Ectodermal cell (in vitro differentiated cells): Measurements from ENCODE around the gene GFRAL.

Source experiments
- H3K27ac ChIP-seq: 2 replicates; pipeline ENCODE4 v1.7.0; 2013; ENCODE audit warnings: mild to moderate bottlenecking, low read depth, low read length; ENCODE audit not compliant: insufficient read depth, poor library complexity, severe bottlenecking
- H3K27me3 ChIP-seq: 2 replicates; pipeline ENCODE4 v1.7.0; 2013; ENCODE audit warnings: mild to moderate bottlenecking, low read length; ENCODE audit not compliant: insufficient read depth, control insufficient read depth, poor library complexity, severe bottlenecking
- H3K36me3 ChIP-seq: one replicate; pipeline ENCODE4 v1.7.0; 2013; ENCODE audit warnings: low read length; ENCODE audit not compliant: control insufficient read depth, insufficient read depth
- H3K4me1 ChIP-seq: one replicate; pipeline ENCODE4 v1.7.0; 2013; ENCODE audit warnings: low read length; ENCODE audit not compliant: control insufficient read depth, insufficient read depth
- H3K4me3 ChIP-seq: 2 replicates; pipeline ENCODE4 v1.7.0; 2013; ENCODE audit warnings: low read depth, low read length, control low read depth; ENCODE audit not compliant: insufficient read depth
- H3K9me3 ChIP-seq: 2 replicates; pipeline ENCODE4 v1.7.0; 2013; ENCODE audit warnings: mild to moderate bottlenecking, low read length, moderate library complexity; ENCODE audit not compliant: control insufficient read depth
- whole genome bisulfite sequencing, 2 experiments: methylation state at CpG; one replicate each; pipeline ENCODE4 v1.1.7; 2013; ENCODE audit warnings: missing lambda C conversion rate in 2 of 2; 5-methylcytosine and 5-hydroxymethylcytosine counted together

The GFRAL gene

DNA sequence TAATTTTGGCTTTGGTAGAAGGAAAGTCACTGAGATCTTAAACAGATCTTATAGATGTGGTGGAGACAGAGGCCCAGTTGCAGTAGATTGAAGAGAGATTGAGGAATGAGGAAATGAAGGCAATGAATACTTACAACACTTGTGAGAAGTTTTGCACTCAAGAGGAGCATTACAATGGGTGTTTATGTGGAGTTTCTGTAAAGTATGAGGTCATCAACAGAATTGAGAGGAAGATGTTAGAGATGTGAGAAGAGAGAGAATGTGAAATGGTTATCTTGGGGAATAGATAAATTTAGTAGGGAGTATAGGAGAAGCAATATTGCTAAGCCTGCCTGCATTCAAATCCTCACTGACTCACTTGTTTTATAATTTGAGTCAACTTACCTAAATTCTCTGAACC, 83.4 kb downstream of the GFRAL start:
- Histone ChIP-seq H3K36me3 (no peaks in the 10 kb centered on the region), H3K27ac (no peak overlapping the region), H3K9me3 (no peaks in the 10 kb centered on the region), H3K4me3 (no peak overlapping the region), H3K4me1 (no peaks in the 10 kb centered on the region), H3K27me3 (no peaks in the 10 kb centered on the region)

DNA sequence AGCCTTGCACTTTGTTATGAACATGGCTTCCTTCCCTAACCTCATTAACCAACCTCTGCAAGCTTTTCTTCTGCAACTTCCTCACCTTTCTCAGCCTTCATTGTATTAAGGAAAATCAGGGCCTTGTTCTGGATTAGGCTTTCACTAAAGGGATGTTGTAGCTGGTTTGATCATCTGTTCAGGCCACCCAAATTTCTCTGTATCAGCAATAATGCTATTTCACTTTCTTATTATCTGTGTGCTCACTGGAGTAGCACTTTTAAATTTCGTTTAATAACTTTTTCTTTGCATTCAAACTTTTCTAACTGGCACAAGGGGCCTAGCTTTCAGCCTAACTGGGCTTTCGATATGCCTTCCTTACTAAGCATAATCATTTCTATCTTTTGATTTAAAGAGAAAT, 96.7 kb downstream of the GFRAL start:
- Histone ChIP-seq H3K27me3 (no peaks in the 10 kb centered on the region), H3K4me3 (no peak overlapping the region), H3K9me3 (no peaks in the 10 kb centered on the region), H3K4me1 (no peaks in the 10 kb centered on the region), H3K27ac (no peak overlapping the region), H3K36me3 (no peaks in the 10 kb centered on the region)
- WGBS, 2 experiments = 75 to 98% methylated on average over 1 to 2 of the region's 2 CpGs

DNA sequence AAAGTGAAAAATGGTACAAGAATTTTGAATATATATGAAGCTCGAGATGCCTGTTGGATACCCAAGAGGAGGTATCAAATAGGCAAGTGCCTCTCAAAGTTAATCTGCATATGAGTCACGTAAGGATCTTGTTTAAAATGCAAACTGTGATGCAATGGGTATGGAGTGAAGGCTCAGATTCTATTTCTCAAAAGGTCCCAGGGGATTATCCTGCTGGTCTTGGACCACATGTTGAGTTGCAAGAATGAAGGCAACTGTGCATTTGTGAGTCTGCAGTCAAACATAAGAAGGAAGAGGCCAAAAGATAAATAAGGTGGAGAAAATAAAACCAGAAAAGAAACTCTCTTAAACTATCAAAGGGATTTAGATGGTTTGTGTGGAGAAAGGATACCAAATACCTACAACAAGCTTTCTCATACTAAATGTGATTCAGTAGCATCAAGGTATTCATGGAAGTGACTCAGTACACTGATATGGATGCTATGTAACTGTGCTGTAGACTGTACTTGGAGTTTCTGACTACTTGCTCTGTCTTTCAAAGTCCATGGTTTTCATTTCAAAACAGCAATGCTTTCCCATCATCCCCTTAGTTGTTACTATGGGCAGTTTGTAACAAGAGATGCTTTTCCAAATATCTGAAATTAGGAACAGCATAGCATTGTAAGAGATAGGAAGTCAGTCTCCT, 106.3 kb downstream of the GFRAL start:
- WGBS, 2 experiments = 42 to 43% methylated on average over 2 of the region's 2 CpGs
- H3K27me3 ChIP-seq = no peaks in the 10 kb centered on the region
- H3K36me3 ChIP-seq = no peaks in the 10 kb centered on the region
- no peak overlapping the region for H3K4me3 ChIP-seq
- peaks cover 3% of the 10 kb centered on the region for H3K4me1 ChIP-seq
- H3K9me3 ChIP-seq = no peaks in the 10 kb centered on the region
- H3K27ac ChIP-seq = no peak overlapping the region

DNA sequence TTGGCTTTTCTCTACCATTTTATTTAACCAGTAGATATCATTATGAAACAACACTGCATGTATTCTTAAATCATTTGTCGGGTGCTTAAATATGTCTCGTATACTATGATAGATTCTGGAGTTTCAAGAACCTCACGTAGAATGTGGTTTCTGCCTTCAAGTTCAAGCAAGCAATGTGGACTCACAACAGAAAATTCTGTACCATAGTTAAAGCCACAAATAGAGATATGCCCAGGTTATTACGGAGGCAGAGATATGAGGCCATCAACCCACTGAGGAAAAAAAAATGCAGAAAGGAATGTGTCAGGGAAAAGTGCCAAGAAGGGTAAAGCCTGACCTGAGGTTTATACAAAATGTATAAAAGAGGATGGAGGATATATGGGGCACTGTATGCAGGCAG, 109.9 kb downstream of the GFRAL start:
- no peak overlapping the region for H3K4me3 ChIP-seq
- 95 to 100% methylated on average over 4 of the region's 4 CpGs for WGBS, 2 experiments
- H3K27ac ChIP-seq = no peak overlapping the region
- no peaks in the 10 kb centered on the region for H3K27me3 ChIP-seq
- peaks cover 3% of the 10 kb centered on the region for H3K4me1 ChIP-seq
- H3K36me3 ChIP-seq = no peaks in the 10 kb centered on the region
- no peaks in the 10 kb centered on the region for H3K9me3 ChIP-seq

DNA sequence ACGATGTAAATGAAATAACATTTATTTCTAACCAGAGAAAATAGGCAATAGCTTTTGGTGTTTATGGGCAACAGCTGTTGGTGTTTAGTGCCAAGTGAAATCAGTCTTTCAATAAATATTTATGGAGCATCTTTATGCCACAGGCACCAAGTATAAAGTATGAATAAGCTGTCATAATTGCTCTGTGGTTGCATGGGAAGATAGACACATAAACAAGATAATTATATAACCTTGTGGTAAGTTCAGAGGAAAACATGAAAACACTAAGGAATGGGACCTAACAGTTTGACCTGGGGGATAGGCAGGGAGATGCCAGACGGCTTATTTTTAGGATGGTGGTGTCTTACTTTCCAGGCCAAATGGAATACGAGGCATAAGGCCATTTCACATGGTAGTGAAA, 110.9 kb downstream of the GFRAL start:
- Histone ChIP-seq H3K27me3 (no peaks in the 10 kb centered on the region), H3K27ac (no peak overlapping the region), H3K36me3 (no peaks in the 10 kb centered on the region), H3K4me1 (peaks cover 3% of the 10 kb centered on the region), H3K9me3 (no peaks in the 10 kb centered on the region), H3K4me3 (no peak overlapping the region)
- 91 to 94% methylated on average over 2 of the region's 3 CpGs for WGBS, 2 experiments

DNA sequence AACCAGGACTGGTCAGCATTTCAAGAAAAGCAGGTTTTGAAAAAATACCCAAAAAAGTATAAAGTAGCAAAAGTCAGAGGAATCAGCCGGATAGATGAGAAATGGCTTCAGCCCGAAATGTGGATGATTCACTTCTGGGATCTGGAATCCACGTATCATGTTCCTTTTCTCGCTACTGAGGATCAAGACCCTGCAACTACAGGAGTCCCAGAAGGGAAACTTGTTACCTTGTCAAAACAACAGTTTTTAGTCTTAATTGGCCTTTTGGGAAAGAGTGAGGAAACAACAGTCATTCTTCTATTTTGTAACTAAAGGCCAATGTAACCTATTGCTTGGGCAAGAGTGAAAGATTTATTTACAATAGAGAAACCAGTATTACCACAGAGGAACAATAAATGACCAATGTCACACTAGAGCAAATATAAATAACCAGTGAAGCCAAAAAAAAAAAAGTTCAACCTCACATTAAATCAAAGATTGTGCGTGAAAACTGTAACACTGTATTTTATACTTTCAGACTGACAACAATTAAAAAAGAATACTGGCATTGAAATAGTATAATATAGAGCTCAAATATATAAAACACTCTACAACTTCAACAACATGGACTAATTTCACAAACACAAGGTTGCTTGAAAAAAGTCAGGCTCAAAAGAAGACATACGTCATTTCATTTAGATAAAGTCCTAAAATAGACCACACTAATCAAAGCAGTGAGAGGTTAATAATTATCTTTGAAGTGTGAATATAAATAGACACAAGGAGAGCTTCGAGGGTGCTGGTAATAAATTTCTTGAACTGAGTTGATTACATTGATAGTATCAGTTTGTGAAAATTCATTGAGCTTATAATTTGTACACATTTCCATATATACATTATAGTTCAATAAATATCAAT, 116.2 kb downstream of the GFRAL start:
- 90 to 95% methylated on average over 5 to 7 of the region's 7 CpGs for WGBS, 2 experiments
- no peaks in the 10 kb centered on the region for H3K36me3 ChIP-seq
- no peaks in the 10 kb centered on the region for H3K27me3 ChIP-seq
- H3K4me1 ChIP-seq = no peaks in the 10 kb centered on the region
- H3K4me3 ChIP-seq = no peak overlapping the region
- no peak overlapping the region for H3K27ac ChIP-seq
- no peaks in the 10 kb centered on the region for H3K9me3 ChIP-seq

DNA sequence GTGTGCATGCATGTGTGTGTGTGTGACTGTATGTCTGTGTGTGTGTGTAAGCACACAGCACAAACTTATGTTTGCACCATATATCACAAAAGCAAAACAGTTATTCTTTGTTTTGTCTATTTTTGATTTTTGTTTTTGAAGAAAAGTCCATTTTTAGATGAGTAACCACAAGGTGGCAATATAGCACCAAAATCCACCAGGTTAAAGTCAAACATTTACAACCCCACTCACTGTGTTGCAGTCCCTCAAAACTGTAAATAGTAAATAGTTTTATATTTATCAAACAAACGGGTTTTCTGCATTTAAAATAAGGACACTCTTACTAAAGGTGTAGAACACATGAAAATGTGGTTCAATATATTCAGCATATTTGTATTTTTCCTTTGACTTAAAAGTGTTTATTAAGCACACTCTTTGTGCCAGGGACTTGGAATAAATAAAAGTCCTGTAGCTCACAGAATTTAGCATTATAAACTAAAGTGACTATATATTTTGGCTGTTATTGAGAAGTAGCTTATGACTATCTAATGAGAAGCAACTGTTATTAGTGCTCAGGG, 118.5 kb downstream of the GFRAL start:
- Histone ChIP-seq H3K9me3 (no peaks in the 10 kb centered on the region), H3K27me3 (no peaks in the 10 kb centered on the region), H3K27ac (no peak overlapping the region), H3K36me3 (no peaks in the 10 kb centered on the region), H3K4me1 (no peaks in the 10 kb centered on the region), H3K4me3 (no peak overlapping the region)
- no CpG with 5 or more reads among the region's 1 CpG for WGBS, 2 experiments

DNA sequence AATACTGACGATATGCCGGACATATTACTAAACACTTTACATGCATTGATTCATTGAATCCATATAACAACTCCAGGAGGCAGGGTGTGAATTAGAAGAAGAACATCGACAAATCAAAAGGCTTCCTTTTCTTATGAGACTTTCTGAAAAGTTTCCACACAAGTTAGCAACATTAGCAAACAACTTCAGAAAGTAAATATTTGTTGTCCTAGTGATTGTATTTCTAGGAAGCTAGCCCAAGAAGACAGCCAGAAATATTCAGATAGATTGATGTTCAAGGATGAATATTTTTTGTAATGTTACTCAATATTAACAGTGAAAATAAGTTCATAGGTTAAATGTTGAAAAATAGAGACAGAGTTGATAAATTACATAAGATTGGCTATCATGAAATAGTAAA, 120.6 kb downstream of the GFRAL start:
- 90 to 91% methylated on average over 3 of the region's 3 CpGs for WGBS, 2 experiments
- H3K4me3 ChIP-seq = no peak overlapping the region
- H3K9me3 ChIP-seq = no peaks in the 10 kb centered on the region
- H3K27ac ChIP-seq = no peak overlapping the region
- no peaks in the 10 kb centered on the region for H3K27me3 ChIP-seq
- no peaks in the 10 kb centered on the region for H3K4me1 ChIP-seq
- H3K36me3 ChIP-seq = no peaks in the 10 kb centered on the region

DNA sequence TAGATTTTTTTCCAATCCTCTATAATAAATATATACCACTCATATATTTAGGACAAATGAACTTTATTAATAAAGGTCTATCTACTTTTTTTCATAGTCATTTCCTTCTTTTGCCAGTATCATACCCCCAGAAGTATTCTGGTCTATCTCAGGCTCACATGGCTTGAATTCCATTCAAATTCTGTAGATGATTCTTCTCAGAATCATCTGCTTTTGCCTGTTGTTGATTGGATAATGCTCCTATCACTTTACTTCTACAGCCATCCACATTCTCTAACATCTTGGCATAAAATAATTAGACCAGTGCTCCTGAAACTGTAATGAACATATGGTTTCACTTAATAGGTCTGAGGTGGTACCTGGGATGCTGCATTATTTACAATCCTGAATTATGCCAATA, 121.2 kb downstream of the GFRAL start:
- H3K27ac ChIP-seq = no peak overlapping the region
- H3K9me3 ChIP-seq = no peaks in the 10 kb centered on the region

DNA sequence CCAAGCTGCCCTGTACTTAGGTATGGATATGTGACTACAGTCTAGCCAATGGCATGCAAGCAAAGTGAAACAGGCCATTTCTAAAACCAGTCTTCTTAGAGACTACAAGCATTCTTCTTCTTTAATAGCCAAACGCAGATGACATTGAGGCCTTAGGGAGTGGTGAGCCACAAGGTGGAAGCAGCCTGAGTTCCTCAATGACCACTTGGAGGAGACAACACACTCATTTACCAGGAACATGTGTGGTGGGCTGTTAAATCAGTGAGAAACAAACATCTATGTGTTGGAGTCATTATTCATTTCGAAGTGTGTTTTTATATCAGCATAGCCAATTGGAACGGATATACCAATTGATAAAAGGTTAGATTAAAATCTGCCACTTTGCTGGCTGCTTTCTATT, 122.0 kb downstream of the GFRAL start:
- Histone ChIP-seq H3K36me3 (no peaks in the 10 kb centered on the region), H3K27ac (no peak overlapping the region), H3K9me3 (no peaks in the 10 kb centered on the region), H3K27me3 (no peaks in the 10 kb centered on the region), H3K4me1 (no peaks in the 10 kb centered on the region), H3K4me3 (no peak overlapping the region)
- WGBS, 2 experiments = 74 to 80% methylated on average over 3 of the region's 3 CpGs

More for the DNA sequence above, 121.2 kb downstream of the GFRAL start:
- Histone ChIP-seq H3K27me3 (no peaks in the 10 kb centered on the region), H3K4me3 (no peak overlapping the region), H3K36me3 (no peaks in the 10 kb centered on the region), H3K4me1 (no peaks in the 10 kb centered on the region)
